WTC11 (cell line): Measurements from ENCODE around the gene LUC7L. TPM values are rescaled to one million over a fixed set of nuclear protein-coding genes. Genes with fewer than 3 reads are reported as not detected.

ENCODE experiments used
- ATAC-seq: fragments of 200-7000 bp; cut with Tn5 transposase; 2 replicates; pipeline ENCODE4 v1.10.0; 2021; ENCODE audit warnings: mild to moderate bottlenecking, moderate library complexity
- CTCF ChIA-PET: fragments of 300-600 bp; sonication (Branson Sonifier 250); formaldehyde crosslinking; loops from one replicate; lab custom pipeline; 2021; ENCODE audit warnings: antibody characterized with exemption; lab: Charles Lee
- POLR2A ChIA-PET: fragments of 350-600 bp; sonication (Branson Sonifier 250); formaldehyde crosslinking; loops from one replicate; lab custom pipeline; 2021; ENCODE audit warnings: antibody characterized with exemption; lab: Charles Lee
- DNase-seq: peaks from one replicate; pipeline ENCODE4 v3.0.0; 2021; ENCODE audit warnings: low spot score
- H3K27ac Mint-ChIP-seq: 2 replicates; pipeline ENCODE4 v1.8.0; 2021; ENCODE audit warnings: mixed read lengths
- H3K27me3 Mint-ChIP-seq: 2 replicates; pipeline ENCODE4 v1.8.0; 2021; ENCODE audit warnings: low read depth, mild to moderate bottlenecking, moderate library complexity, mixed read lengths
- H3K36me3 Mint-ChIP-seq: 2 replicates; pipeline ENCODE4 v1.8.0; 2021; ENCODE audit warnings: mixed read lengths
- H3K4me1 Mint-ChIP-seq: 2 replicates; pipeline ENCODE4 v1.8.0; 2022; ENCODE audit warnings: mixed read lengths
- H3K4me3 Mint-ChIP-seq: 2 replicates; pipeline ENCODE4 v1.8.0; 2021; ENCODE audit warnings: mild to moderate bottlenecking, moderate library complexity, mixed read lengths
- H3K9me3 Mint-ChIP-seq: 2 replicates; pipeline ENCODE4 v1.8.0; 2021; ENCODE audit warnings: mixed read lengths
- ARID4B ChIP-seq: sonication (generic); formaldehyde crosslinking; IDR thresholded peaks from 2 replicates; pipeline ENCODE4 v1.8.0; 2023; ENCODE audit warnings: missing genetic modification reagents, mild to moderate bottlenecking, borderline replicate concordance
- ATF1 ChIP-seq: sonication (generic); formaldehyde crosslinking; IDR thresholded peaks from 2 replicates; pipeline ENCODE4 v1.8.1; 2023; ENCODE audit warnings: mild to moderate bottlenecking, moderate library complexity, missing genetic modification reagents
- ATF2 ChIP-seq: sonication (generic); formaldehyde crosslinking; IDR thresholded peaks from 2 replicates; pipeline ENCODE4 v1.8.1; 2022; ENCODE audit warnings: low read depth, missing genetic modification reagents, borderline replicate concordance
- CDX4 ChIP-seq: fragments of 250-450 bp; sonication (Bioruptor Pico); IDR thresholded peaks from 2 replicates; pipeline ENCODE4 v1.9.0; 2021; ENCODE audit warnings: moderate library complexity, mild to moderate bottlenecking, inconsistent platforms, borderline replicate concordance
- E2F5 ChIP-seq: sonication (generic); formaldehyde crosslinking; IDR thresholded peaks from 2 replicates; pipeline ENCODE4 v1.8.1; 2022; ENCODE audit warnings: mild to moderate bottlenecking, moderate library complexity, missing genetic modification reagents
- NR1H2 ChIP-seq: sonication (generic); formaldehyde crosslinking; IDR thresholded peaks from 2 replicates; pipeline ENCODE4 v1.9.0; 2021; ENCODE audit warnings: mild to moderate bottlenecking, moderate library complexity, missing genetic modification reagents
- NR2C2 ChIP-seq: sonication (generic); formaldehyde crosslinking; IDR thresholded peaks from 2 replicates; pipeline ENCODE4 v1.8.0; 2022; ENCODE audit warnings: mild to moderate bottlenecking, missing genetic modification reagents
- TCF7 ChIP-seq: sonication (generic); formaldehyde crosslinking; IDR thresholded peaks from 2 replicates; pipeline ENCODE4 v1.8.0; 2022; ENCODE audit warnings: mild to moderate bottlenecking, low read depth, missing genetic modification reagents, moderate library complexity
- ZBTB43 ChIP-seq: sonication (generic); formaldehyde crosslinking; IDR thresholded peaks from 2 replicates; pipeline ENCODE4 v1.8.1; 2023; ENCODE audit warnings: mild to moderate bottlenecking, missing genetic modification reagents
- ZNF121 ChIP-seq: sonication (generic); formaldehyde crosslinking; IDR thresholded peaks from 2 replicates; pipeline ENCODE4 v1.8.0; 2023; ENCODE audit warnings: missing genetic modification reagents
- ZNF532 ChIP-seq: fragments of 250-450 bp; sonication (Bioruptor Pico); IDR thresholded peaks from 2 replicates; pipeline ENCODE4 v1.9.0; 2021; ENCODE audit warnings: mild to moderate bottlenecking, borderline replicate concordance
- total RNA-seq: library from RNA; stranded (reverse); gene quantifications from 3 replicates; pipeline ENCODE4 v1.2.3, GENCODE V29; 2021
- TF ChIP-seq, protein P1 (sequence below): sonication (generic); formaldehyde crosslinking; IDR thresholded peaks from 2 replicates; pipeline ENCODE4 v1.8.0; 2022; ENCODE audit warnings: mild to moderate bottlenecking, missing genetic modification reagents
- TF ChIP-seq, protein P2 (sequence below): sonication (generic); formaldehyde crosslinking; IDR thresholded peaks from 2 replicates; pipeline ENCODE4 v1.8.1; 2023; ENCODE audit warnings: mild to moderate bottlenecking, missing genetic modification reagents, moderate library complexity

Gene LUC7L
- total RNA-seq, 1 experiment from 2014 or later, result 111 TPM

DNA sequence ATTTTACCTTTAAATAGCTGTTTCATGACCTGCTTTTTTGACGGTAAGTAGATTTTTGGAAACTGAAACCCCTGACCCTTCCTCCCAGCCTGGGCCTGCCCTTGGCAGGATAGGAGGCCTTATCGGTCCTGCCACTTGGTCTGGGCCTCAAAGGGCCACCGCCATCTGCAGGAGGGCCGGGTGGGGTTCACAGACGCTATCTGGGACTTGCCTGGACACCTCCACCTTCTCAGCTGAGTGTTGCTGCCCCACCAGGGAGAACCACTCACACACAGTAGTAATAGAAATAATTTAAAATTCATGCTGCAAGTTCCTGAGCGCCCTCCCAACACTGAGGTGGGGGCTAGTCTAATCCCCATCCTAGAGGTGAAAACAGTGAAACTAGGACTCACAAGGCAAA, 86.2 kb downstream of the LUC7L start (continued):
- no peak for TF ChIP-seq ARID4B (CRISPR knock-in tag)
- TF ChIP-seq, protein P1, sequence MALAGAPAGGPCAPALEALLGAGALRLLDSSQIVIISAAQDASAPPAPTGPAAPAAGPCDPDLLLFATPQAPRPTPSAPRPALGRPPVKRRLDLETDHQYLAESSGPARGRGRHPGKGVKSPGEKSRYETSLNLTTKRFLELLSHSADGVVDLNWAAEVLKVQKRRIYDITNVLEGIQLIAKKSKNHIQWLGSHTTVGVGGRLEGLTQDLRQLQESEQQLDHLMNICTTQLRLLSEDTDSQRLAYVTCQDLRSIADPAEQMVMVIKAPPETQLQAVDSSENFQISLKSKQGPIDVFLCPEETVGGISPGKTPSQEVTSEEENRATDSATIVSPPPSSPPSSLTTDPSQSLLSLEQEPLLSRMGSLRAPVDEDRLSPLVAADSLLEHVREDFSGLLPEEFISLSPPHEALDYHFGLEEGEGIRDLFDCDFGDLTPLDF (CRISPR knock-in tag), result no peak
- no peak for TF ChIP-seq ATF1
- no peak for TF ChIP-seq CDX4
- TF ChIP-seq NR1H2 (CRISPR knock-in tag), result no peak
- TF ChIP-seq ZNF532 (CRISPR knock-in tag), result no peak
- TF ChIP-seq, protein P2, sequence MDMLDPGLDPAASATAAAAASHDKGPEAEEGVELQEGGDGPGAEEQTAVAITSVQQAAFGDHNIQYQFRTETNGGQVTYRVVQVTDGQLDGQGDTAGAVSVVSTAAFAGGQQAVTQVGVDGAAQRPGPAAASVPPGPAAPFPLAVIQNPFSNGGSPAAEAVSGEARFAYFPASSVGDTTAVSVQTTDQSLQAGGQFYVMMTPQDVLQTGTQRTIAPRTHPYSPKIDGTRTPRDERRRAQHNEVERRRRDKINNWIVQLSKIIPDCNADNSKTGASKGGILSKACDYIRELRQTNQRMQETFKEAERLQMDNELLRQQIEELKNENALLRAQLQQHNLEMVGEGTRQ (CRISPR knock-in tag), result no peak
- TF ChIP-seq TCF7, result no peak
- no peak for TF ChIP-seq ZNF121
- TF ChIP-seq ATF2 (CRISPR knock-in tag), result no peak

- Mint-ChIP-seq H3K27me3 (peaks cover 31% of the 10 kb centered on the region), H3K4me1 (no peaks in the 10 kb centered on the region), H3K9me3 (peaks cover 5% of the 10 kb centered on the region; the same call in 1 of the 2 replicates), H3K27ac (no peak overlapping the region), H3K4me3 (no peak overlapping the region), H3K36me3 (no peaks in the 10 kb centered on the region)
- ATAC-seq (no peak), DNase-seq (no peak)
- CTCF ChIA-PET, result interaction anchor here (1.3 to 2.1 kb wide), 3 partner anchors 25 to 46 kb away, joined by 3 to 6 read pairs (median 6); no protein-coding TSS in a partner anchor
- POLR2A ChIA-PET, result no interaction called here
- TF ChIP-seq CDX4 (no peak), NR2C2 (CRISPR knock-in tag) (no peak), E2F5 (no peak), ZBTB43 (CRISPR knock-in tag) (no peak), ARID4B (CRISPR knock-in tag) (no peak), NR1H2 (CRISPR knock-in tag) (no peak)
Measured at GRCh38 chr16:142405-142967, 86.8 kb downstream of the LUC7L start.
